PC-3 (cell line): ENCODE data around the gene PTPRD.

ENCODE experiments used
- EZH2phosphoT487 ChIP-seq: fragments of 300-600 bp; sonication (generic); IDR thresholded peaks from 2 replicates; pipeline ENCODE4 v1.6.1; 2018; ENCODE audit warnings: mild to moderate bottlenecking, antibody characterized with exemption, low read length, borderline replicate concordance
- TF ChIP-seq, protein P1 (sequence below): fragments of 300-600 bp; sonication (generic); conservative IDR thresholded peaks from 2 replicates; pipeline ENCODE4 v1.5.1; 2017; ENCODE audit warnings: antibody characterized with exemption, low read depth, mild to moderate bottlenecking, low read length

DNA sequence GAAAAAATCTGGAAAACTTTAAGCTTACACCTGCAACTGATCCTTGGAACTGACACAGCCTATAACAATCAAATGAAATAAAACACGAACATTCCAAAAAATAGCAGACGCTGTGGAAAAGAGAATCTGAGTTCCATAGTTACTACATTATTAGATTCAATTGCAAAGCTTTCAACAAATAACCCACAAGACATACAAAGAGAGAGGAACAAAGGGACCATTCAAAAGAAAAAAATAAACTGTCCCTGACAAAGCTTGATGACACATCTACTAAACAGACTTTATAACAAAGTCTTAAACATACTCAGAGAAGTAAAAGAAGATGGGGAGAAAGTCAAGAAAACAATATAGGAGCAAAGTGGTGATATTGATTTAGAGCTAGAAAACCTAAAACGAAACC is 1123.6 kb downstream of the PTPRD start:
- TF ChIP-seq EZH2phosphoT487, result no peak
- TF ChIP-seq, protein P1, sequence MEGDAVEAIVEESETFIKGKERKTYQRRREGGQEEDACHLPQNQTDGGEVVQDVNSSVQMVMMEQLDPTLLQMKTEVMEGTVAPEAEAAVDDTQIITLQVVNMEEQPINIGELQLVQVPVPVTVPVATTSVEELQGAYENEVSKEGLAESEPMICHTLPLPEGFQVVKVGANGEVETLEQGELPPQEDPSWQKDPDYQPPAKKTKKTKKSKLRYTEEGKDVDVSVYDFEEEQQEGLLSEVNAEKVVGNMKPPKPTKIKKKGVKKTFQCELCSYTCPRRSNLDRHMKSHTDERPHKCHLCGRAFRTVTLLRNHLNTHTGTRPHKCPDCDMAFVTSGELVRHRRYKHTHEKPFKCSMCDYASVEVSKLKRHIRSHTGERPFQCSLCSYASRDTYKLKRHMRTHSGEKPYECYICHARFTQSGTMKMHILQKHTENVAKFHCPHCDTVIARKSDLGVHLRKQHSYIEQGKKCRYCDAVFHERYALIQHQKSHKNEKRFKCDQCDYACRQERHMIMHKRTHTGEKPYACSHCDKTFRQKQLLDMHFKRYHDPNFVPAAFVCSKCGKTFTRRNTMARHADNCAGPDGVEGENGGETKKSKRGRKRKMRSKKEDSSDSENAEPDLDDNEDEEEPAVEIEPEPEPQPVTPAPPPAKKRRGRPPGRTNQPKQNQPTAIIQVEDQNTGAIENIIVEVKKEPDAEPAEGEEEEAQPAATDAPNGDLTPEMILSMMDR, result no peak
